NCI-H128 (cell line): ENCODE results near the gene UEVLD.

Experiments
- DNase-seq: peaks from one replicate; lab custom pipeline; 2025; ENCODE audit not compliant: unreplicated experiment; lab: John Stamatoyannopoulos, UW

Gene UEVLD

DNA sequence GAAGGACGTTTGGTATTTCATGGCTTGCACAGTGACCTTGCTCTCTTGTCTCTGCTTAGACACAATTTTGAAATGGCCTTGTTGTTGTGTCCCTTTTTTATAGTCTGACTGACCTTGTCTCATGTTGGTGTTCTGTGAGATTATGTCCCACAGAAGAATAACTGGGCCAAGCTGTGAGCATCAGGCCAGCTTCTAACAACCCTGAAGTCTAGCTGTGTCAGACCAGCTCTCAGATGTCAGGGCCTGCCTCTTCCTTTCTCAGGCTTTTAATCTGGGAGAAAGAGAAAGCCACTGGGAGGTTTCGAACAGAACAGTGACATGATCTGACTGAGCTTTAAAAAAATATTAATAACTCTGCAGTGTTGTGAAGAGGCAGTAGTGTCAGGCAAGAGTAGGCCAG, 2.0 kb upstream of the UEVLD start:
- no peak for DNase-seq

GRCh38 chr11:18581825-18582224, 6.7 kb downstream of the UEVLD start:
- no peak for DNase-seq

- DNase-seq, result no peak
These were observed 8.3 kb downstream of the UEVLD start for GRCh38 chr11:18580113-18580766.

- DNase-seq, result no peak
These were observed 9.4 kb downstream of the UEVLD start for GRCh38 chr11:18578975-18579598.

DNA sequence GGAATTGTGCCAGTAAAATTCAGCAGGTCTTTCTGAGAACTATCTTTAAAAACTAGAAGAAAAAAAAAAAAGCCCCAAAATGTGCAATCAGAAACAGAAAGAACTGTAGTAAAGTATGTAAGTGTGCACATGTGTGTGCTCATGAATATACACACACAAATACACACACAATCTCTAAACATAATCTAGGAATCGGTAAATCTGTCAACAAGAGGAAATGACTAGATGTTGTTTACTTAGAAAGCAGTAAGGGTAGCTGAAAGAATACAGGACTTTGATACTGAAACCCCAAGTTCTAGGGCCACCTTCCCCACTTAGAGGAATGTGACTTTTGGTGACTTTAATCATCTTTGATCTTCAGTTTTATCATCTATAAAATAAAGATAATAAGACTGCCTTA, 13.2 kb downstream of the UEVLD start:
- no peak for DNase-seq

GRCh38 chr11:18567081-18567480, 21.5 kb downstream of the UEVLD start:
- DNase-seq, result no peak

- DNase-seq, result no peak
These were observed 22.1 kb downstream of the UEVLD start for GRCh38 chr11:18566406-18566805.

- no peak for DNase-seq
These were observed 24.4 kb downstream of the UEVLD start for GRCh38 chr11:18564149-18564548.

GRCh38 chr11:18563090-18563730, 25.3 kb downstream of the UEVLD start:
- no peak for DNase-seq

- no peak for DNase-seq
These were observed 40.5 kb downstream of the UEVLD start for GRCh38 chr11:18548001-18548400.

DNA sequence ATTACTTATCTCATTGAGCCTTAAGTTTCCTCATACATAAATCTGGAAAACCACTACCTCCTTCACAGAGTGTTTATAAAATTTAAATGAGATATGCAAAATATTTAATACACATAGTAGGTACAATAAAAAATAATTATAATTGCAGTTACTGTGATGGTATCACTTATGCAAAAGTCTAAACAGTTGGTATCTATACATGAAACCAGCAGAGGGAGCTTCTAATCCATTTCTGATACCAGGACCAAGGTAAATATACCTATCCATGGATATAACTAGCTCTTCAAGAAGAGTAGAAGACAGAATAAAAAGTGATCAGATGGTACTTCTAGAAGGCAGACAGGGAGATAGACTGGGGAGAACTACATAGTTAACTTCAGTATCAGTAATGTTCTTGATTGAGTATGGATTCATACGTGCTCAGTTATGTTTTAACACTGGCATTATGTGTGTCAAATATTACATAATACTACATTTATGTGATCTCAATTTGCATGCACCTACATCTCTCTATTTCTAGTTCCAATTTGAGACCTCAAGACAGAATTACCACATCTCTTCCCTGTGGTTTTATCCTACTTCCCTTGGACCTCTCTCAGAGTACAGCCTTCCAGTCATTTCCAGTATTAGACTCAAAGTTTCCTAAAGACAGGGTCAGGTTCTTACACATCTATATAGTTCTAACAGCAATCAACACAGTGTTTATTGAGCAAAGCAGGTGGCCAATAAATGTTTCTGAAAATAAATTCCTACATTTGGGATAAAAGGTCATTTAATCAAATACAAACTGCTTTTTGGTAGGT, 48.1 kb downstream of the UEVLD start:
- DNase-seq, result no peak

GRCh38 chr11:18536209-18536608, 52.3 kb downstream of the UEVLD start:
- DNase-seq, result no peak

DNA sequence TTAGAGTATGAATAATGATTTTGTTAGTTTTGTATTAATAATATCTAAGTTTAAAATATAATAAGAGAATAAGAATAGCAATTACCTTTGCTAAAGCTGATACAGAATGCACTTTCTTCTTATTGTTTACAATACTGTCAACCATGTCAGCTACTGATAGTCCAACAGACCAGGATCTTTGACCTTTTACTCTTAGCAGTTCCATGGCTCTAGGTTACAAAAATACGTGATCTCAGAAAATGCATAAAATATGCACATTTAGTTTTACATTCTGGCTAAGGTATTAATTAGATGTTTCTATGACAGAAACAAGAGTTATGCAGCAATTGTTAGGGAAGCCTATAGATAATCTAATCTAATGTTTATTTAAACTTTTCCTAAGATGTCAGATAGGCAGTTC, 54.3 kb downstream of the UEVLD start:
- no peak for DNase-seq

DNA sequence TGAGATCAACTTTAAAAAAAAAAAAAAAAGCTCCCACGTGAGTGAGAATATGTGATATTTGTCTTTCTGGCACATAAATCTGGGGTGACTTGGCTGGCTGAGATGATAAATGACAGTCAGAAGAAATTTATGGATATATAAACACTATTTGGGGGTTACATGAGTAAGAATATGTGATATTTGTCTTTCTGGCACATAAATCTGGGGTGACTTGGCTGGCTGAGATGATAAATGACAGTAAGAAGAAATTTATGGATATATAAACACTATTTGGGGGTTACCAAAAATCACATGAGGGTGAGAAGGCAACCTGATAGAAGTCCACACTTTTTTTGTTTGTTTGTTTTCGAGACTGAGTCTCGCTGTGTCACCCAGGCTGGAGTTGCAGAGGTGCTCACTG, 55.2 kb downstream of the UEVLD start:
- DNase-seq, result no peak

GRCh38 chr11:18527512-18527911, 61.0 kb downstream of the UEVLD start:
- no peak for DNase-seq

DNA sequence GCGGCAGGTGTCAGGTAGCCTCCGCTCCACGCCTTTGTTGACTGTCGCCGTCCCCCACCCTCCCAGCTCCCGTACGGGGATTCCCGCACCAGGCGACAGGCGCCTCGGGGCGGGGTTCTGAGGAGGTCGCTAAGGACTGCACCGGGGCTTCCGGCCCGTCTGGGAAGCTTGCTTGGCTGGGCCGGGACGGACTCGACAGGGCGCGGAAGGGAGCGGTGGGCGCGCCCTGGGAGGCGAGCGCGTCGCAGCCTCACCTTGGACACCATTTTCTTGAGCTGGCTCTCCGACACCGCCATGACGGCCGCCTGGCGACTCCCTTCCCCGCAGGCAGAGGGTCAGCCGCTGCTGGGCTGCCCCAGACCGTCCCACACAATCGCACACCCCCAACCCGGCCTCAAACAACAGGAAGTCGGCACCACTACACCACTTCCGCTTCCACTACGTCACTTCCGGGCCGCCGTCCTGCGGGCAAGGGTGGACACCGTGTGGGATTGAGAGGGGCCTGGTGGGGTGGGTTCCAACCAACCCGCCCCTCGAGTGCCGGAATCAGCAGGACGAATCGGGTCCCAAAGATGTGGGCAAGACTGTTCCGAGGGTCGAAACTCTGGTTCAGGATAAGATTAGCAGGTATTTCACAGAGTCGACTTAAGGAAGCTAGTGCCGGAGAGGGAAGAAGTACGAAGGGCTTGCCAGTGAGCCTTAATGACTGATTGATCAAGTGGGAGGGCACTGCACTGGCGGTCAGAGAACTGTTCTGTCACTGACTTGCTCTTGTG, 61.8 kb downstream of the UEVLD start, which contains the start of gene TSG101:
Gene TSG101, minus strand, starts transcription at position 422 of the 776 bp plus-strand sequence. Its CDS starts 126 bp downstream, at position 296.
- DNase-seq, result peak; percentile 64

- no peak for DNase-seq
These were observed 62.4 kb downstream of the UEVLD start for GRCh38 chr11:18526130-18526520.

GRCh38 chr11:18524248-18524647, 64.3 kb downstream of the UEVLD start:
- DNase-seq, result no peak

DNA sequence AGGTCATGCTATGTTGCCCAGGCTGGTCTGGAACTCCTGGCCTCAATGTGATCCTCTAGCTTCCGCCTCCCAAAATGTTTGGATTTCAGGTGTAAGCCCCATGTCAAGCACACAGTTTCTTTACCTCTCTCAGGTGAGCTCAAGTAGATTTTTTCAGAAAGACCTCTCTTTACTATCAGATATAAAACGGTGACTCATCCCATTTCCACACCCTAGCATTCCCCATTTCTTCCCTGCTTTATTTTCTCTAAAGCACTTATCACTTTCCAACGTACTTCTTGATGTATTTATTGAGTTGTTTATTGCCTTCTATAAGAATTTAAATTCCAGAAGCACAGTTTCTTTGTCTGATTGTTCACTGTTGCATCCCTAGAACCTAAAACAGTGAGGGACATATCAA, 65.5 kb downstream of the UEVLD start:
- no peak for DNase-seq

- DNase-seq, result no peak
These were observed 66.1 kb downstream of the UEVLD start for GRCh38 chr11:18522388-18522787.

GRCh38 chr11:18521122-18521521, 67.4 kb downstream of the UEVLD start:
- DNase-seq, result no peak
